Measurements from ENCODE around the gene SAMD4A. TPM values are rescaled to one million over a fixed set of nuclear protein-coding genes. Genes with fewer than 3 reads are reported as not detected.

The SAMD4A gene
- total RNA-seq, 2 donors from 2014 or later, result 1.9 to 8.0 TPM

- H3K4me1 ChIP-seq (ENCODE audit: control insufficient read depth, insufficient read depth, low read length), result no peaks in the 10 kb centered on the region
- TF ChIP-seq CTCF (conservative IDR thresholded peaks at IDR 0.05), result no peak
- WGBS, 2 experiments (ENCODE audit: insufficient coverage in 1 of 2, insufficient read length in 1 of 2), result 83% methylated on average over 1 of the region's 1 CpG; no CpG with 5 or more reads in 1 of the 2 experiments
- no peaks in the 10 kb centered on the region for H3K9me3 ChIP-seq (ENCODE audit: control insufficient read depth, low read length)
- Mint-ChIP-seq H3K36me3 (ENCODE audit: low read depth) (peaks cover 11% of the 10 kb centered on the region), H3K4me3 (no peak overlapping the region), H3K9me3 (no peaks in the 10 kb centered on the region), H3K27ac (peak overlapping the region; percentile 84), H3K27me3 (ENCODE audit: insufficient read depth) (no peaks in the 10 kb centered on the region), H3K4me1 (peaks cover 14% of the 10 kb centered on the region)
- no peak overlapping the region for H3K27ac ChIP-seq (ENCODE audit: low read depth, low read length)
- peaks cover 30% of the 10 kb centered on the region for H3K36me3 ChIP-seq (ENCODE audit: control insufficient read depth, insufficient read depth, low read length)
- no peak for DNase-seq
- H3K4me3 ChIP-seq (ENCODE audit: low read length), result no peak overlapping the region
- H3K9ac ChIP-seq (ENCODE audit: extremely low read depth, low read length, poor library complexity, severe bottlenecking), result no peak overlapping the region
- no peaks in the 10 kb centered on the region for H3K27me3 ChIP-seq (ENCODE audit: control insufficient read depth, insufficient read depth, low read length, poor library complexity, severe bottlenecking)
These were observed 33.8 kb upstream of the SAMD4A start for GRCh38 chr14:54533100-54533499.

GRCh38 chr14:54535126-54535525, 31.8 kb upstream of the SAMD4A start:
- Mint-ChIP-seq H3K4me1 (peaks cover 14% of the 10 kb centered on the region), H3K9me3 (no peaks in the 10 kb centered on the region), H3K36me3 (ENCODE audit: low read depth) (peaks cover 23% of the 10 kb centered on the region), H3K27ac (peak overlapping the region; percentile 44), H3K27me3 (ENCODE audit: insufficient read depth) (no peaks in the 10 kb centered on the region), H3K4me3 (no peak overlapping the region)
- H3K4me1 ChIP-seq (ENCODE audit: control insufficient read depth, insufficient read depth, low read length), result no peaks in the 10 kb centered on the region
- H3K36me3 ChIP-seq (ENCODE audit: control insufficient read depth, insufficient read depth, low read length), result peaks cover 27% of the 10 kb centered on the region
- H3K4me3 ChIP-seq (ENCODE audit: low read length), result no peak overlapping the region
- 92% methylated on average over 1 of the region's 1 CpG; no CpG with 5 or more reads in 1 of the 2 experiments for WGBS, 2 experiments (ENCODE audit: insufficient coverage in 1 of 2, insufficient read length in 1 of 2)
- no peak overlapping the region for H3K27ac ChIP-seq (ENCODE audit: low read depth, low read length)
- DNase-seq, result no peak
- no peaks in the 10 kb centered on the region for H3K27me3 ChIP-seq (ENCODE audit: control insufficient read depth, insufficient read depth, low read length, poor library complexity, severe bottlenecking)
- H3K9me3 ChIP-seq (ENCODE audit: control insufficient read depth, low read length), result no peaks in the 10 kb centered on the region
- TF ChIP-seq CTCF (conservative IDR thresholded peaks at IDR 0.05), result no peak
- no peak overlapping the region for H3K9ac ChIP-seq (ENCODE audit: extremely low read depth, low read length, poor library complexity, severe bottlenecking)

- H3K4me3 Mint-ChIP-seq, result no peak overlapping the region
- no peak overlapping the region for H3K4me3 ChIP-seq (ENCODE audit: low read length)
- no peaks in the 10 kb centered on the region for H3K27me3 ChIP-seq (ENCODE audit: control insufficient read depth, insufficient read depth, low read length, poor library complexity, severe bottlenecking)
- TF ChIP-seq CTCF (conservative IDR thresholded peaks at IDR 0.05), result no peak
- peaks cover 14% of the 10 kb centered on the region for H3K4me1 Mint-ChIP-seq
- no peak overlapping the region for H3K27ac ChIP-seq (ENCODE audit: low read depth, low read length)
- no peaks in the 10 kb centered on the region for H3K9me3 ChIP-seq (ENCODE audit: control insufficient read depth, low read length)
- WGBS, 2 experiments (ENCODE audit: insufficient coverage in 1 of 2, insufficient read length in 1 of 2), result 50 to 86% methylated on average over 1 to 2 of the region's 2 CpGs
- no peaks in the 10 kb centered on the region for H3K4me1 ChIP-seq (ENCODE audit: control insufficient read depth, insufficient read depth, low read length)
- H3K9me3 Mint-ChIP-seq, result no peaks in the 10 kb centered on the region
- no peak overlapping the region for H3K9ac ChIP-seq (ENCODE audit: extremely low read depth, low read length, poor library complexity, severe bottlenecking)
- peak overlapping the region; percentile 44 for H3K27ac Mint-ChIP-seq
- no peaks in the 10 kb centered on the region for H3K27me3 Mint-ChIP-seq (ENCODE audit: insufficient read depth)
- H3K36me3 ChIP-seq (ENCODE audit: control insufficient read depth, insufficient read depth, low read length), result peaks cover 31% of the 10 kb centered on the region
- peaks cover 26% of the 10 kb centered on the region for H3K36me3 Mint-ChIP-seq (ENCODE audit: low read depth)
- DNase-seq, result no peak
These were observed 31.3 kb upstream of the SAMD4A start for GRCh38 chr14:54535646-54536045.
